Left lung (tissue), 10 donors: ENCODE results near the gene SBNO2. TPM values are rescaled to one million over a fixed set of nuclear protein-coding genes. Genes with fewer than 3 reads are reported as not detected.

Experiments used
- ATAC-seq: fragments of 200-7000 bp; cut with Tn5 transposase; one replicate; pipeline ENCODE4 v1.9.1; 2020; ENCODE audit warnings: moderate library complexity
- DNase-seq, 4 donors: peaks; one replicate each; pipeline ENCODE4 v3.0.0-alpha.2; 2013 to 2020
- H3K27ac ChIP-seq, 2 donors: fragments of 200-600 bp; sonication (generic) in 1 of 2; one replicate each; pipeline versions ENCODE4 v1.5.0 to v1.8.0; 2020 to 2021
- H3K27me3 ChIP-seq, 2 donors: fragments of 200-600 bp; sonication (generic) in 1 of 2; one replicate each; pipeline versions ENCODE4 v1.5.0 to v1.8.0; 2020 to 2021
- H3K36me3 ChIP-seq, 2 donors: fragments of 200-600 bp; sonication (generic) in 1 of 2; one replicate each; pipeline versions ENCODE4 v1.5.0 to v1.8.0; 2020 to 2021
- H3K4me1 ChIP-seq, 2 donors: fragments of 200-600 bp; one replicate each; pipeline ENCODE4 v1.8.0; 2021
- H3K4me3 ChIP-seq, 2 donors: fragments of 200-600 bp; sonication (generic) in 1 of 2; one replicate each; pipeline versions ENCODE4 v1.5.0 to v1.8.0; 2020 to 2021; ENCODE audit warnings: mild to moderate bottlenecking in 1 of 2
- H3K9me3 ChIP-seq, 2 donors: fragments of 200-600 bp; sonication (generic) in 1 of 2; one replicate each; pipeline versions ENCODE4 v1.5.0 to v1.8.0; 2020 to 2021
- intact Hi-C, 2 donors: fragments of 100-400 bp; cut with DNase I; formaldehyde crosslinking; loops; one replicate each; pipeline versions ENCODE4 v1.11.2 to v1.14.2; 2022
- polyA plus RNA-seq, 6 donors: library from polyadenylated mRNA; unstranded; fragments of 120-200 nt; gene quantifications; one replicate each; pipeline ENCODE4 v1.2.1, GENCODE V29; 2013; ENCODE audit not compliant: insufficient read length in 6 of 6
- total RNA-seq, 2 donors: library from RNA; stranded (reverse); fragmentation: NEBNext Ultra II Directional; extraction: Animal tissue kit (Norgen Biotek cat#: 25700); gene quantifications; one replicate each; pipeline ENCODE4 v1.2.1, GENCODE V29; 2021
- TF ChIP-seq, protein P1 (sequence below), 2 donors: fragments of 200-600 bp; sonication (generic) in 1 of 2; IDR thresholded peaks; one replicate each; pipeline versions ENCODE4 v1.5.0 to v1.8.0; 2021; ENCODE audit warnings: antibody characterized with exemption in 2 of 2
- donor health status: DM: no; HTN: yes; CAD: no.
- donor health status: DM: no; HTN: no; CAD: no.

Gene SBNO2
- total and polyA plus RNA-seq, 8 donors: 17.9 to 119 (median 23.7) TPM

GRCh38 chr19:1082165-1082927, 91.7 kb downstream of the SBNO2 start:
- Histone ChIP-seq H3K27ac (no peak overlapping the region), H3K4me1 (peaks cover 6 to 50% of the 10 kb centered on the region in 2 donors), H3K27me3 (no peaks in the 10 kb centered on the region), H3K4me3 (peak overlapping the region in 1 of 2 donors; percentile 14), H3K36me3 (peaks cover 0 to 81% of the 10 kb centered on the region in 2 donors), H3K9me3 (no peaks in the 10 kb centered on the region)
- DNase-seq: peak in 3 of 4 donors; percentile 81 to 92 (median 89)
- intact Hi-C loops: no loop called here
- TF ChIP-seq, protein P1, sequence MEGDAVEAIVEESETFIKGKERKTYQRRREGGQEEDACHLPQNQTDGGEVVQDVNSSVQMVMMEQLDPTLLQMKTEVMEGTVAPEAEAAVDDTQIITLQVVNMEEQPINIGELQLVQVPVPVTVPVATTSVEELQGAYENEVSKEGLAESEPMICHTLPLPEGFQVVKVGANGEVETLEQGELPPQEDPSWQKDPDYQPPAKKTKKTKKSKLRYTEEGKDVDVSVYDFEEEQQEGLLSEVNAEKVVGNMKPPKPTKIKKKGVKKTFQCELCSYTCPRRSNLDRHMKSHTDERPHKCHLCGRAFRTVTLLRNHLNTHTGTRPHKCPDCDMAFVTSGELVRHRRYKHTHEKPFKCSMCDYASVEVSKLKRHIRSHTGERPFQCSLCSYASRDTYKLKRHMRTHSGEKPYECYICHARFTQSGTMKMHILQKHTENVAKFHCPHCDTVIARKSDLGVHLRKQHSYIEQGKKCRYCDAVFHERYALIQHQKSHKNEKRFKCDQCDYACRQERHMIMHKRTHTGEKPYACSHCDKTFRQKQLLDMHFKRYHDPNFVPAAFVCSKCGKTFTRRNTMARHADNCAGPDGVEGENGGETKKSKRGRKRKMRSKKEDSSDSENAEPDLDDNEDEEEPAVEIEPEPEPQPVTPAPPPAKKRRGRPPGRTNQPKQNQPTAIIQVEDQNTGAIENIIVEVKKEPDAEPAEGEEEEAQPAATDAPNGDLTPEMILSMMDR (IDR thresholded peaks at IDR 0.05): no peak
- peak; percentile 93 for ATAC-seq

DNA sequence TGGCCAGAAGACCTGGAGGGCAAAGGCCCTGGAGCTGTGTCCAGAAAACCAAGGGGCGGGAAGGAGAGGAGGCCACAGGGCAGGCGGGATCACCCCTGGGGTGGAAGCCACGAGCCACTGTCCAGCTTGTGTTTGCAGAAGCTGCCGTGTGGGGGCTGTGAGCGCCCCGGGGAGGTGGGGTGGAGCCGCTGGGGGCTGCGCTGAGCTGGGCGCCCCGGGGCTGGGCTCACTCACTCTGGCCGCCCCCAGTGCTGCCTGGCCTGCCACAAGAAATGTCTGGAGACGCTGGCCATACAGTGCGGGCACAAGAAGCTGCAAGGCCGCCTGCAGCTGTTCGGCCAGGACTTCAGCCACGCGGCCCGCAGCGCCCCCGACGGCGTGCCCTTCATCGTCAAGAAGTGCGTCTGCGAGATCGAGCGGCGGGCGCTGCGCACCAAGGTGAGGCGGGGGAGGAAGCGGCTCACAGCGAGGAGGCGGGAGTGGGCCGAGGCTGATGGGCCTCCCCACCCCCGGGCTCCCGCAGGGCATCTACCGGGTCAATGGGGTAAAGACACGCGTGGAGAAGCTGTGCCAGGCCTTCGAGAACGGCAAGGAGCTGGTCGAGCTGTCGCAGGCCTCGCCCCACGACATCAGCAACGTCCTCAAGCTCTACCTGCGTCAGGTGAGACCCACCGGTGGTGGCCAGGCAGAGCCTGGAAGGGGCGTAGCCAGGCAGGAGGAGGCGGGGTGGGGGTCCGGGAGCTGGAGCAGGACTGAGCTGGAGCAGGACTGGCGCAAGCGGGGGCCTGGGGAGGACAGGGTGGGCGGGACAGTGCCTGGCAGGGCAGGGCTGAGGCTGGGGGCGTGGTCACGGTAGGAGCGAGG, 92.5 kb downstream of the SBNO2 start:
- Histone ChIP-seq H3K36me3 (peaks cover 0 to 73% of the 10 kb centered on the region in 2 donors), H3K27ac (peak overlapping the region in 1 of 2 donors; percentile 8), H3K4me1 (peaks cover 6 to 50% of the 10 kb centered on the region in 2 donors), H3K27me3 (no peaks in the 10 kb centered on the region), H3K9me3 (no peaks in the 10 kb centered on the region), H3K4me3 (no peak overlapping the region)
- peak in 1 of 4 donors; percentile 94 for DNase-seq
- no peak for ATAC-seq
- TF ChIP-seq, protein P1 (IDR thresholded peaks at IDR 0.05): no peak
- intact Hi-C loops: no loop called here

- ATAC-seq (no peak), DNase-seq (peak in 1 of 4 donors; percentile 80)
- peaks cover 6 to 50% of the 10 kb centered on the region in 2 donors for H3K4me1 ChIP-seq
- intact Hi-C loops: no loop called here
- no peaks in the 10 kb centered on the region for H3K9me3 ChIP-seq
- H3K27me3 ChIP-seq: no peaks in the 10 kb centered on the region
- no peak overlapping the region for H3K4me3 ChIP-seq
- H3K36me3 ChIP-seq: peaks cover 0 to 68% of the 10 kb centered on the region in 2 donors
- TF ChIP-seq, protein P1 (IDR thresholded peaks at IDR 0.05): no peak
- H3K27ac ChIP-seq: no peak overlapping the region
Measured at GRCh38 chr19:1080360-1081161, 93.5 kb downstream of the SBNO2 start.

DNA sequence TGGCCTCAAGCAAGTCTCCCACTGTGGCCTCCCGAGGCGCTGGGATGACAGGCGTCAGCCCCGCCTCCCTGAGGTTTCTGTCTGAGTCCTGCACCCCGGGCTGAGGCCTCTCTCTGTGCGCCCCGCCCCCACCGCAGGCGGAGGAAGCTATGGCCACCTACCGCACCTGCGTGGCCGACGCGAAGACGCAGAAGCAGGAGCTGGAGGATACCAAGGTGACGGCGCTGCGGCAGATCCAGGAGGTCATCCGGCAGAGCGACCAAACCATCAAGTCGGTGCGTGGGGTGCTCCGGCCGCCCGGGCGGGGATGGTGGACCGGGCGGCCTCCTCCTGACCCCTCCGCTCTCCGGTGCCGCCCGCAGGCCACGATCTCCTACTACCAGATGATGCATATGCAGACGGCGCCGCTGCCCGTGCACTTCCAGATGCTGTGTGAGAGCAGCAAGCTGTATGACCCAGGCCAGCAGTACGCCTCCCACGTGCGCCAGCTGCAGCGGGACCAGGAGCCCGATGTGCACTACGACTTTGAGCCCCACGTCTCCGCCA, 94.4 kb downstream of the SBNO2 start:
- Histone ChIP-seq H3K36me3 (peaks cover 0 to 61% of the 10 kb centered on the region in 2 donors), H3K27ac (no peak overlapping the region), H3K27me3 (no peaks in the 10 kb centered on the region), H3K9me3 (no peaks in the 10 kb centered on the region), H3K4me1 (peaks cover 12 to 57% of the 10 kb centered on the region in 2 donors), H3K4me3 (no peak overlapping the region)
- intact Hi-C loops: no loop called here
- peak in 1 of 4 donors; percentile 79 for DNase-seq
- no peak for ATAC-seq
- TF ChIP-seq, protein P1 (IDR thresholded peaks at IDR 0.05): no peak
